Cardiac septum (tissue), 1 donor: ENCODE data around the gene KY. TPM values are rescaled to one million over a fixed set of nuclear protein-coding genes. Genes with fewer than 3 reads are reported as not detected.
"Not testable (repeated sequence)": the region's sequence is repeated elsewhere in the genome, so short reads cannot be mapped to it uniquely, and the experiment has no call there.

Experiments
- DNase-seq: peaks from one replicate; pipeline ENCODE4 v3.0.0-alpha.2; 2020; ENCODE audit warnings: low spot score
- intact Hi-C: fragments of 100-400 bp; cut with DNase I; formaldehyde crosslinking; loops from one replicate; pipeline ENCODE4 v1.14.0; 2022
- total RNA-seq: library from RNA; stranded (reverse); fragmentation: NEBNext Ultra II Directional; extraction: Animal tissue kit (Norgen Biotek cat#: 25700); gene quantifications from one replicate; pipeline ENCODE4 v1.2.1, GENCODE V29; 2021
- donor health status: DM: no; HTN: no; CAD: no.

Gene KY
- total RNA-seq, 1 donor from 2014 or later: 3.9 TPM

DNA sequence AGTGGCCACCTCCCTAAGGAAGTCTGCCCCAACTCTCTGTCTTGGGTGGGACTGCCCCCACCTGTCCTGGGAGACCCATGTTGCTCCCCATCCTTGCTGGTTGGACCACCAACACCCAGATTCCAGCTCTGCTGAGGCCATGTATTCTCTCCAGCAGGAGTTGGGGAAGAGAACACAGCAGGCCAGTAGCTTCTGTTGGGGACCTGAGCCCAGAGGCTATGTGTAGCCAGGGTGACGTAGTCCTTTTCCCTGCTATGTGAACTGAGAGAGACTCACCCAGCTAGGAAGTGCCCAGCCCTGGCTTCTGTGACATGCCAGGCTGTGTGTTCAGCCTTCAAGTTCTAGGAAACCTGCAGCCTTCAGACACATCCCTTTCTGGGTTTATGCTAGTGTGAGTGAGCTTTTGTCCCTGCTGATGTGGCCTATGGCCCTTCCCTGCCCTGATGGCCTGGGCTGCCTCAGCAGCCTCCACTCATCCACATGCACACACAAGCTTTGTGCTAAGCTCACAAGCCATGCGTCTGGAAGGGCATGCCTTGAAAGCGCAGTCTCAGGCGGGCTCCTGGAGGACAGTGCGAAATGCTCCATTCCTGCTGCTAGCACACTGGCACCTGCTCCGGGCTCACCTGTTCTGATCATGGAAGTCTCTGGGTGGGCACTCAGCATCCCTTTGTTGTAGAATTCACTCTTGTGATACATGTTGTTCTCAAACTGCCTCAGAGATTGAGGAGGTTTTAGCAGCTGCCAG is 42.6 kb downstream of the KY start:
- no peak for DNase-seq
- intact Hi-C loops: no loop called here

DNA sequence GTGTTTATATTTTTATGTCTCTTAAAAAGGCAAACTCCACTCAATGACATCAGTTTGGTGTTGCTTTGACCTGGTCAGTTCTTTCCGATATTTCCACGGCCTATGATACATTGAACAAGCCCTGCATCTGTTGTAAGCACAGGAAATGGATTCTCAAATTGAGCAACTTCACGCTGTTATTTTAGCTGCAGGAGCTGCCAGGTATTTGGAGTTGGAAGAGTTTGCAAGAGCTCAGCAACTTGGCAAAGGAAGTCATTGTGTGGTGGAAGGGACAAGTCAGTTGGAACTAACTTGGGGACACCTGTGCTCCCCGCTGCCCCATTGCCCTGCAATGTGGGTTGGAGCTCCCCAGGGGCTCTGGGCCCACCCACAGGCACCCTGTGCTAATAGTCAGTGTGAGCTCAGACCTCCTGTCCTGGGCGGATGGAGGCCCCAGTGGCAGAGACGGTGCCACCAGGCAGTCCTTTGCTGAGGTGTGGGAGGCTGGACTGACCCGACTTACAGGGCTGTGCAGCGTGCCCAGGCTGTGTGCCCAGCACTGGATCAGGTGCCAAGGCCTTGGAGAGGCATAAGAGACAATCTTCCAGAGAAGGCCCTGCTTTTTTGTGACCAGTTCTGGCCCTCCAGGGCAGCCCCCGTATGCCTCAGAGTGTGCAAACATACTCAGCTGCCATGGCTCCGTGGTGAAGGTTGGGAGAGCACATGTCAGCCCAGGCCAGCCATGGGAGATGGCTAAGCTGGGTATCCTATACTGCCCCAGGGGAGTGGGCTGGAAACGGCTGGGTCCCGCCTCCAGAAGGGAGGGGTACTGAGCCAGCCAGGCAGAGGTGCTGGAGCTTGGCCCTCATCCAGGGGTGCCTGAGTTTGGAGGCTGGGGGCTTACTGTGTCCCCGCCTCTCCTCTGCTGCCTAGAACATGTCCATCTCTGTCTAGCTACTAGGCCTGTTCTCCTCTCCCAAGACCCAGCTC is 43.5 kb downstream of the KY start:
- DNase-seq: no peak
- intact Hi-C loops: no loop called here

DNA sequence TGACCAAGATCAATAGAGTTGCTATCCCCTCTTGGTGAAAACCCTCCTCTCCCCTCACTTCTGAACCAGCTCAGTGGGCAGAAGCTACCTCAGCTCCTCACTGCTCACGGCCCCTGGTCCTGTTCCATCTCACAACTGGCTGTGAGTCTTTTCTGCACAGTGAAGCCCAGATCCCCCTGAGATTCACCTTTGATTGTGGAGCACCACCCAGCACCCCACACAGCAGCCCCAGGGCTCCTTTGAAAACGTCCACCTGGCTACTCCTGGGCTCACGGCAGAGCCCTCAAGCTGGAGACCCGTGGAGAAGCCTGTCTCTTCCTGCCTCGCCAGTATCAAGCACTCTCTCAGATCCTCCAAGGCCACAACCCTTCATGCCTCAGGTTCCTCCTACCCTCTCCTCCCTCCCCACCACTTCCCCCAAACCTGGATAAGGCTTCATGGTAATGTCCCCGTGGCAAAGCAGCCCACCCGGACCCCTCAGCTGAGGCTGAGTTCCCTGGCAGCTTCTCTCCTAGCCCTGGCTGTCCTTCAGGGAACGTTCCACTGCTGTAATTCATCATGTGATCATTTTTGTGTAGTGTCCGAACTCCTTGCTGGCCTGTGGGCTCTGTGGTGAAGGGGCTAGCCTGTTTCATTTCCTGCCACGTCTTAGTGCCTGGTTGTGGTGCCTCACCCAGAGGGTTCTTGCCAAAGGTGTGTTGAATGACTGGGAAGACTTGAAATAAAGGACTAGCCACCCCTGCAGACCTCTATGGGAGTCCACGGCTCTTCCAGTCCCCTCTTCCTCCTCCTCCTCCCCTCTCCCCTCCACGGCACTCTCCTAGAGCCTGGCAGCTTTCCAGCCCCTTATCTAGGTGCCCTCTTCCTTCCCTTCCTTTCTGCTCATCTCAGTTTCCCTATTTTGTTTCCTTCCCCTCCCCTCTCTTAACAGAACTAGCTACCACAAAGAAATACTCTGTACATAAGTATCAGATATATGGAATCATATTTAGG is 44.5 kb downstream of the KY start:
- intact Hi-C loops: no loop called here
- no peak for DNase-seq

DNA sequence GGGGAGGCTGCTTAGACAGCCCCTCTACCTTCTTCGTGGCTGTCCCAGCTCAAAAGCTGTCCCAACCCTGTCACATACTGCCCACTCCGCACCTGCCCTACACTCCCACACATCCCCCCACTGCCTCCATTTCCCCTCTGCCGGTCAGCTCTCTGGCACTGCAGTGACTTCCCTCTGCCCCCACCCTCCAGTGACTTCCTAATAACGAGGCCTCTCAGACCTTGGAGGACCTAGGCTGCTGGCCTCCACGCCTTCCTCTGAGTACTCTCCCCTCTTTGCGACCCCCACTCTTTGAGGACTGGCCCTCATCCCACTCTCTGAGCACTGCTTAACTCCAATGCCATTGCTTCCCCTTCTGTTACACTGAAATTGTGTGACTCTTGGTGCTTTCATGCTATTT is 45.3 kb downstream of the KY start:
- DNase-seq: no peak

DNA sequence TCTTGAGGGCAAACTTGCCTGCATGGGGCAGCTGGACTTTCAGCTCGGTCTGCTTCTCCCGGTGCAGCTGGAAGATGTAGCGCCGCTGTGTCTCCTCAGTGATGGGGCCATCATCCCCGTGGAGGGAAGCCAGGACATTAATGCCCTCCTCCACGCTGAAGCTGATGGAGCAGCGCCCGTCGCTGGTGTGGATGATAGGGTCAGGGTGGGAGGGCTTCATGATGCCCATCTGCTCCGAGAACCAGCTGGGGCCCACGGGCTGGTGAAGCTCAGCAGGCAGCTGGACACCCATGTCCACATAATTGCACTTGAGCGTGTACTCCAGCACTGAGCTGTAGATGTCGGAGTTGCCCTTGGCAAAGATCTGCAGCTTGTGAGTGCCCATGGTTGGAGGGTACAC is 46.9 kb downstream of the KY start:
- intact Hi-C loops: loop anchor here (5.0 kb wide), 1 partner anchor 1293 kb away; no protein-coding TSS in a partner anchor
- DNase-seq: no peak

More for the DNA sequence above, 45.3 kb downstream of the KY start:
- intact Hi-C loops: no loop called here

DNA sequence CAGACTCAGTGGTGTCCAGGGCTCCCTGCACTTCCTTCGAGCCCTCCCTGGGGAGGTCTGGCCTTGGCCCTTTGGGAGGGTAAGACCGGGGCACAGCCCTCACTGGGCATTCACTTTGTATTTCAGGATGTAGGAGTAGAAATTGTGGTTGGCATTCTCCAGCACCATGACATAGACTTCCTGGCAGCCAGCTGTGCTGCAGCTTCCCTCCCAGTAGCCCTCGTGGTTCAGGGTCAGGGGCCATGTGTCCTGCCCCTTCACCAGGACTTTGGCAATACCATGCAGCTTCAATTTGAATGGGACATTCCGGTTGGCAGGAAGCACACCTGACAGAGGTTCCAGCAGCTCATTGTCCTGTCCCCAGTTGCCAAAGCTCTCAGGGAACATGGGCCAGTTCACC is 47.3 kb downstream of the KY start:
- intact Hi-C loops: loop anchor here (5.0 kb wide), 1 partner anchor 1294 kb away; no protein-coding TSS in a partner anchor
- peak; percentile 56 for DNase-seq

DNA sequence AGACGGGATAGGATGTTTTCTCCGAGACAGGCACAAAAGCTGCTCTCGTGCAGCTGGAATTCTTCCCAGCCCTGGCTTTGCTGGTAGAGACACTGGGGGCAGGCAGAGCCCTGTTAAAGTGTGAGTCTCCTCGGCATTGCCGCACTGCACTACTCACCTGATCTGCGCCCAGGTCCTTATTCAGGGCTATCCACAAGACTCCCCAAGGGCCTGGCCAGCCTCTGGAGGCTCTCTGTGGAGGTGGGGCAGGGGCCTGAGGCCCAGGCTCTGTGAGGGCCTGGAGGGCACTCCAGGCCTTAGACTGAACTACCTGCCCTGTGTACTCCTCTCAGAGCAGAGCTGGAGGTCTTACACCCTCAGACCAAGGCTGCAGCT is 48.4 kb downstream of the KY start:
- intact Hi-C loops: loop anchor here (5.0 kb wide), 1 partner anchor 1295 kb away; no protein-coding TSS in a partner anchor
- no peak for DNase-seq

DNA sequence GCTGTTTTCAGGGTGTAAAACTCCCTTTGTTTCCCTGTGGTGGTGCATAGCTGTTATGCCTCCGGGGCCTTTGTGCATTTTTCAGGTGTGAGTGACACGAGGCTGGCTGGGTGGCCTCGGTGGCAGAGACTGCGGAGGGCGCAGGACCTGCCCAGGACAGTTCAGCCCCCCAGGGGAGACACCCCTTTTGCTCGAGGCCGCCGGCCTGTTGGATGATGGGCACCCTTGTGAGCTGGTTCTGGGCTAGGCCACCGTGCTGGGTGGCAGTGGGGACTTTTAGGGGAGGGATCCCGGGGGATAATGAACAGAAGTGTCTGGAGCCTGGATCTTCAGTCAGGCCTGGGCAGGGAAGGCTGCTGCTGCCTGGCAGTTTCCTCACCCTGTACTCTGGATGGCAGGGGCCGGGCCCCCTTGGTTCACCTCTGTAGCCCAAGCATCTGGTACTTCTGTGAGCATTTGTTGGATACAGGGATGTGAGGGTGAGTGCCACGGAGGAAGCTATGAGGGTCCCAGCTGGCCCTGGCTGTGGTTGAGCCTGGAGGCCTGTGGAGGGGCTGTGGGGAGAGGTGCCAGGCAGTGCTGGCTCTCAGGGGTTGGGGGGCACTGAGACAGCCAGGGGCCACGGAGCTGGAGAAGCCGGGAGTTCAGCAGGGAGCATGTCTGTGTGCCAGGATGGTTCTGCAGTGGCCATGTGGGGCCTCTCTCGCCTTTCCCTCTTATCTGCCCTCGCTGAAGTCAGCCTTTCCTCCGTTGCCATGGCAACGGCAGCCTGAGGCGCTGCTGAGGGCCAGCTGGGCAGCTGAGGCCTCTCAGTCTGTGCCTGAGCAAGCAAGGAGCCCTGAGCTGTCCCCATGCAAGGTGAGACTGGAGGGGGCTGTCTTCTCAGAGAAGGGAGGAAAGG is 49.0 kb downstream of the KY start:
- intact Hi-C loops: loop anchor here (2.0 to 5.0 kb wide), 2 partner anchors 153 to 1296 kb away; no protein-coding TSS in a partner anchor
- DNase-seq: peak; percentile 63

DNA sequence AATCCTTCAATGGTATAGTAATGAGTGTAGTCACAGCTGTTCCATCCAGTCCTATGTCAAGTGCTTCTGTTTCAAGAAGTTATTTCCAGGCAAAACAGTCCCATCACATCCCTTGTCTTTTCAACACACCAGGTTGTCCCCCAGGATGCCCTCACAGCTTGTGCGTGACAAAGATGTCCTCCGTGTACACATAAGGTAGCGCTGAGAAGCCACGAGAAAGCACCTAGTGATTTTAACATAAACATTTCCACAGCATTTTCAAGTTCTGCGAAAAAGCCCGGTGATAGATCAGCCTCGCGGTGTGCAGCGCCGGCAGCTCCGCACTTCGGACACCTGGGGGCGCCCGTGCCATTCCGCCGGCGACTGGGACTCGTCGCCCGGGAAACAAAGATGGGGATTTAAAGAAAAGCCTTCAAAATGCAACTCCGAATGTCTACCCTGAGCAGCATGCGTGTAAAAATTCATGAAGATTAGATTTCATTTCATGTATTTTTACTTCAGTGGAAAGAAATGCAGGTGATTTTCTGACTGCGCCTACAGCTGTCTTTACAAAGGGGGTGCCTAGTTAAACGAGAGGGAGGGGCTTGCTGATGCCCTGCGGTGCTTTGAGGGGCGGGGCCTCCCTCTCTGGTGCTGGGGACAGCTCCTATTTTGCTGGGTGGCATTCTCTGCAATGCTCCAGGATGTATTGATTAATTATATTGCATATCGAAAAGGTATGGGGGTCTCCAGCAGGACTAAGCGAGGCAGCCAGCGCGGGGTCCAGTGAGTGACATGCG is 49.9 kb downstream of the KY start:
- intact Hi-C loops: loop anchor here (2.0 to 5.0 kb wide), 2 partner anchors 154 to 1296 kb away; no protein-coding TSS in a partner anchor
- peak; percentile 88 for DNase-seq

DNA sequence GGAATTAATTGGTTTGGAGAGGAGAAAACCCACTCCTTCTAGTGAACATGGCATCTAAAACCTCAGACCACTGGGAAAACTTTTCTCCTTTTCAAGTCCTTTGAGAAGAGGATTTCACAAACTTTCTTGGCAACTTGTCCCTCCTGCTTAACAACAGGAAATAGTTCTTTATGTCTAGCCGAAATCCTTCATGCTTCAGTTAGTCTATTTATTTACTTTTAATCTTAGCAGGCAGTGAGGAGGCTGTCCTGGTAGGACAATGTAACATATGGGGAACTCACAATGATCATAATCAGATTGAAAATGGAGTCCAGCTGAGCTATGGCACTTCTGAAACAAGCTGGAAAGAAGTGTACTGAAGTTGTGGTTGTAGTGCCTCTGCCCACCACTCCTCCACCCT is 50.6 kb downstream of the KY start:
- no peak for DNase-seq
- intact Hi-C loops: loop anchor here (2.0 to 5.0 kb wide), 2 partner anchors 155 to 1297 kb away; no protein-coding TSS in a partner anchor

DNA sequence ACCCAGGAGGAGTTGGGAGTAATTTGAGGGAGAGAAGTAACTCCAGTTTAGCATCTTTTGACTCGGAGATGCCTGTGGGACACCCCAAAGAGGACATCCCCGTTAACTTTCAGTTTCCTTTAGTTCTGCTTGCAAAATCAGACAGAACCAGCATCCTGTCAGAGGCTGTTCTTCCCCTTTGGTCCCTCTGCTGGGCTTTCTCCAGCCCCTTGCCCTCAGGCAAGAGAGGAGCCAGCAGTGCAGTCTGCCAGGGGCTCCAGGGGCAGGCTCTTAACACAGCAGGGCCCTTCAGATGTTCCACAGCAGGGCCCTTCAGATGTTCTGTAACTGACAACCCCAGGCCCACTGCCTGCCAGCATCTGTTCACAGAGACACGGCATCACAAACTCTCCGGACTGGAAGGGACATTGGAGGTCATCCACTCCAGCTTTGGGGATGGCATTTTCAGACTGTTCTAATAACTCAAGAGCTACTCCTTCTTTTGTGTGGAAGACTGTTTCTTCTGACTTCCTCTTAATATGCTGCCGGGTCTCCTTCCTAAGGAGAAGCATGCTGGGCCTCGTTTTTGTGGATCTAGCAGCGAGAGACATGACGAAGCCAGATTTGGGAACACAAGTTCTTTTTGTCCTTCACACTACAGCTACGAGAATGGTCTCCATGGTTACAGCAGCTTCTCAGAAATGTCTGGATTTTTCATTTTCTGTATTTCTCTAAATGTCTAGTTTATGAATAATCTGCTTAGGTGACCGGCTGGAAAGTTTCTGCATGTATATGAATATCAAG is 51.9 kb downstream of the KY start:
- peak; percentile 75 for DNase-seq
- intact Hi-C loops: loop anchor here (5.0 kb wide), 1 partner anchor 903 kb away; no protein-coding TSS in a partner anchor

DNA sequence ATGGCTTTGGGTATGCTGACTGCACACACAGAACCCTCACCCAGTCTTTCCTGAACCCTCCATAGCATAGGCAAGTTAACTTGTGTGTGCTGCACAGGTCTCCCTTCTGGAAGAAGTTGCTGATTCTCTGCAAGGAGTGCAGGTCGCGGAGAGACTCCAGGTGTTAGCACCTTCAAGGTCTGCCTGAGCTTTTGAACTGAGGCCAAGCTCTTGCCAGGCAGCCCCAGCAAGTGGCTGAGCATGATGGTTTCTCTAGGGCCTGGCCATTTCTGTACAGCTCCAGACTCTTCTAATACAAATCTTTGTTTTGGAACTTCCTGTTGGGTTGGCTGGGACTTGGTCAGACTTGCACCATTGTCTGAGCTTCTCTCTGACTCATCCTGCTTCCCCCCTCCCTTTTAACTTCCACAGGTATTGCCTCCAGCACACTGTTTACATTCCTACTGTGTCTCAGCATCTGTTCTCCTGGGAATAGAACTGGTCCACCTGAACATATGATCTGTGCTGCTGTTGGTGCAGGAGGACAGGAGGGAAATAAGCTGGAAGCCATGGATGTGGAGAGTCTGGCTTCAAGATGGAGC is 53.3 kb downstream of the KY start:
- no peak for DNase-seq
- intact Hi-C loops: loop anchor here (5.0 kb wide), 1 partner anchor 905 kb away; no protein-coding TSS in a partner anchor

DNA sequence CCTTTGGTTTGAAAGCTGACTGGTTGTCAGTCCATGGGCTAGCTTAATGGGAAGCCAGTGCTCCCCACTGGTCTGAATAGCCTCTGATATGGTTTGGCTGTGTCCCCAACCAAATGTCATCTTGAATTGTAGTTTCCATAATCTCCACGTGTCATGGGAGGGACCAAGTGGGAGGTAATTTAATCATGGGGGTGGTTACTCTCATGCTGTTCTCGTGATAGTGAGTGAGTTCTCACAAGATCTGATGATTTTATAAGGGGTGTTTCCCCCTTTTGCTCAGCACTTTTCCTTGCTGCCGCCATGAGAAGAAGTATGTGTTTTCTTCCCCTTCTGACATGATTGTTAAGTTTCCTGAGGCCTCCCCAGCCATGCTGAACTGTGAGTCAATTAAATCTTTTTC is 55.8 kb downstream of the KY start:
- DNase-seq: not testable (repeated sequence)
- intact Hi-C loops: loop anchor here (5.0 kb wide), 2 partner anchors 907 to 1107 kb away; no protein-coding TSS in a partner anchor

DNA sequence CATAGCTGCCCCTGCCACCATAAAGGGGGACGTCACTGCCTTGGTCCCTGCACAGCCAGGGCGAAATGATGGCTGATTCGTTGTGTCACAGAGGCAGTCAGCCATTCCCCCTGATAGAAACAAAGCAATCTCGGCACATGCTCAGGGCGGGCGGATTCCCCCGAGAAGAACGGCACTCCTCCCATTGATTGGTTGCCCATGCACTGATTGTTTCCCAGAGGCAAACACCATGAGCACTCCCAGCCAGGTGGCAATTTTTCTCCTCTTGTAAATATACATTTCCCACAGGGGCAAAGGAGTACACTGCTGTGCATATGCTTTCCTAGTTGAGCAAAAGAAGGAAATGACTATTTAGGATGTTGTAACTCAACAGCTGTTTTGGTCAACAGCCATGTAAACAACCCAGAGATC is 56.5 kb downstream of the KY start:
- intact Hi-C loops: loop anchor here (5.0 kb wide), 1 partner anchor 1108 kb away; no protein-coding TSS in a partner anchor
- no peak for DNase-seq

DNA sequence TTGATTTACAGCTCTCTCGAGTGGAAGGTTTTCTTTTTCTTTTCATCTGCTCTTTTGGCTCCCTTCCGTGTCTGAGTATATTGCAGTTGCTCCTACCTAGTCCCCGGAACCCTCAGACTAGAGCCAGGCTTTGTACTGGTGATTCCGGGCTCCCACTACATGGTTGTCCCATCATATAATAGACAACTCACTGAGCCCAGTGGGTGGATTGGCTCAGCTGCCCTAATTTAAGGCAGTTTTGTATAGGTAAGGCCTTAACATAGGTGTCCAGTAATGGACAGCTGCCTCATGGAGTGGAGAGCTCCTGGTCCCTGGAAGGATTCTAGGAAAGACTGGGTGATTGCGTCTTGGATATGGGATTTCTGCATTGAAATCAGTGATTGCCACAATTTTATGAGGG is 58.0 kb downstream of the KY start:
- intact Hi-C loops: loop anchor here (5.0 kb wide), 1 partner anchor 1109 kb away; no protein-coding TSS in a partner anchor
- no peak for DNase-seq

DNA sequence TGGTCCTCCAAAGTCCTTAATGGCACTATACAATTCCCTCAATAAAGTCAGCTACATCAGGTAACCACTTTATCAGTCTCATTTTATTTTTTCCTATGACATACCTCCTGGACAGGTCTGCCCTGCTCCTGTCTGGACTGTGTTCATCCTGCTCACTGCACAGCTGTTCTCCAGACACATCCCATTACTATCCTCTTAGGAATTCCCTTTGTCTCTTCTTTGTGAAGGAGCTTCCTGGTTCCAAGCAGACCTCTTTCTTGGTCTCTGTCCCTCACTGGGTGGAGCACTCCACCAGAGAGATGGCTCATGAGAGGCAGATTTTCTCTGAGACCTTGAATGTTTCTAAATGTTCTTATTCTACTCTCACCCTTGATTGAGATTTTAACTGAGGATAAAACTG is 60.1 kb downstream of the KY start:
- intact Hi-C loops: loop anchor here (5.0 kb wide), 1 partner anchor 1112 kb away; no protein-coding TSS in a partner anchor

More for the DNA sequence above, 60.1 kb downstream of the KY start:
- DNase-seq: no peak
